B cell (primary cell): Measurements from ENCODE around the gene OLFML2B. TPM values are rescaled to one million over a fixed set of nuclear protein-coding genes. Genes with fewer than 3 reads are reported as not detected.

Experiments used
- ATAC-seq: fragments of 200-7000 bp; cut with Tn5 transposase; one replicate; pipeline ENCODE4 v1.10.0; 2021; ENCODE audit warnings: low read depth, mild to moderate bottlenecking, moderate number of reproducible peaks, moderate library complexity
- CTCF ChIA-PET: fragments of 350-600 bp; sonication (Branson Sonifier 250); formaldehyde crosslinking; loops from one replicate; lab custom pipeline; 2021; ENCODE audit warnings: antibody characterized with exemption, inconsistent platforms; lab: Charles Lee
- POLR2A ChIA-PET: fragments of 350-600 bp; sonication (Branson Sonifier 250); formaldehyde crosslinking; loops from one replicate; lab custom pipeline; 2021; ENCODE audit warnings: antibody characterized with exemption; lab: Charles Lee
- DNase-seq: peaks from one replicate; pipeline ENCODE4 v3.0.0; 2013
- H2AFZ ChIP-seq: 2 replicates; pipeline ENCODE4 v1.6.1; 2012; ENCODE audit warnings: mild to moderate bottlenecking, low read depth, low read length; ENCODE audit not compliant: insufficient read depth, poor library complexity, severe bottlenecking
- H3K27ac ChIP-seq, 2 donors: 1 replicate in 1 of 2; 2 replicates in 1 of 2; pipeline ENCODE4 v1.5.1; 2012 to 2013; ENCODE audit warnings: low read length in 2 of 2, mild to moderate bottlenecking in 2 of 2, moderate library complexity in 1 of 2
- H3K27me3 ChIP-seq, 4 experiments: fragments of 200-600 bp in 1 of 4; sonication (generic) in 1 of 4; replicated peaks in 1 of 4; 1 replicate in 2 of 4; 2 replicates in 2 of 4; pipeline versions ENCODE4 v1.6.1 to v1.7.0; 2013 to 2016; ENCODE audit warnings: low read length in 3 of 4, mild to moderate bottlenecking in 2 of 4, mixed read lengths in 1 of 4, moderate library complexity in 1 of 4; ENCODE audit not compliant: insufficient read depth in 4 of 4, control insufficient read depth in 3 of 4; ENCODE audit errors: control extremely low read depth in 1 of 4
- H3K36me3 ChIP-seq, 2 experiments: replicated peaks in 1 of 2; 1 replicate in 1 of 2; 2 replicates in 1 of 2; pipeline versions ENCODE4 v1.6.1 to v1.7.1; 2013; ENCODE audit warnings: low read length in 1 of 2; ENCODE audit not compliant: insufficient read depth in 2 of 2, control insufficient read depth in 1 of 2; ENCODE audit errors: control extremely low read depth in 1 of 2, extremely low read depth in 1 of 2
- H3K4me1 ChIP-seq, 2 donors: fragments of 200-600 bp in 1 of 2; sonication (generic) in 1 of 2; 1 replicate in 1 of 2; 2 replicates in 1 of 2; pipeline versions ENCODE4 v1.5.1 to v1.6.1; 2013 to 2017; ENCODE audit warnings: low read length in 2 of 2; ENCODE audit not compliant: control insufficient read depth in 2 of 2, insufficient read depth in 2 of 2
- H3K4me2 ChIP-seq: replicated peaks from 2 replicates; pipeline ENCODE3; 2012; ENCODE audit warnings: mild to moderate bottlenecking, low read depth, low read length; ENCODE audit not compliant: poor library complexity, severe bottlenecking
- H3K4me3 ChIP-seq, 5 experiments: fragments of 200-600 bp in 1 of 5; sonication (generic) in 1 of 5; 1 replicate in 3 of 5; 2 replicates in 2 of 5; pipeline versions ENCODE4 v1.5.1 to v1.7.0; 2011 to 2016; ENCODE audit warnings: low read length in 4 of 5, mild to moderate bottlenecking in 4 of 5, low read depth in 2 of 5, control low read depth in 1 of 5, moderate library complexity in 1 of 5; ENCODE audit not compliant: insufficient read depth in 1 of 5; ENCODE audit errors: control extremely low read depth in 1 of 5, extremely low read depth in 1 of 5
- H3K79me2 ChIP-seq: fragments of 200-600 bp; sonication (generic); one replicate; pipeline ENCODE4 v1.6.0; 2016; ENCODE audit warnings: low read length; ENCODE audit not compliant: control insufficient read depth, insufficient read depth
- H3K9ac ChIP-seq: fragments of 200-600 bp; sonication (generic); 2 replicates; pipeline ENCODE4 v1.6.1; 2017; ENCODE audit warnings: mild to moderate bottlenecking, low read length, moderate library complexity
- H3K9me3 ChIP-seq, 3 donors: one replicate each; pipeline versions ENCODE4 v1.6.1 to v1.7.1; 2013; ENCODE audit warnings: low read length in 2 of 3; ENCODE audit not compliant: control insufficient read depth in 2 of 3, insufficient read depth in 1 of 3; ENCODE audit errors: control extremely low read depth in 1 of 3
- H4K20me1 ChIP-seq: 2 replicates; pipeline ENCODE4 v1.6.0; 2012; ENCODE audit warnings: mild to moderate bottlenecking, low read length; ENCODE audit not compliant: insufficient read depth, control insufficient read depth, poor library complexity, severe bottlenecking
- H3K27ac Mint-ChIP-seq: one replicate; pipeline ENCODE4 v1.8.0; 2021; ENCODE audit warnings: mixed read lengths
- H3K27me3 Mint-ChIP-seq: one replicate; pipeline ENCODE4 v1.8.0; 2021; ENCODE audit warnings: mixed read lengths
- H3K4me1 Mint-ChIP-seq: one replicate; pipeline ENCODE4 v1.8.0; 2021; ENCODE audit warnings: mixed read lengths
- H3K4me3 Mint-ChIP-seq: one replicate; pipeline ENCODE4 v1.8.0; 2021; ENCODE audit warnings: mixed read lengths
- H3K9me3 Mint-ChIP-seq: one replicate; pipeline ENCODE4 v1.8.0; 2022; ENCODE audit warnings: mixed read lengths; ENCODE audit not compliant: insufficient read depth
- CTCF ChIP-seq: fragments of 200-600 bp; IDR thresholded peaks from one replicate; pipeline ENCODE4 v1.8.0; 2022; ENCODE audit warnings: antibody characterized with exemption, mild to moderate bottlenecking
- EZH2 ChIP-seq: IDR thresholded peaks from 2 replicates; pipeline ENCODE4 v1.6.1; 2012; ENCODE audit warnings: borderline replicate concordance, low read depth, mild to moderate bottlenecking, moderate library complexity, low read length; ENCODE audit not compliant: insufficient read depth, poor library complexity, severe bottlenecking
- WGBS: methylation state at CpG from one replicate; pipeline ENCODE4 v1.1.5; 2013; ENCODE audit warnings: missing lambda C conversion rate; ENCODE audit not compliant: insufficient coverage; 5-methylcytosine and 5-hydroxymethylcytosine counted together
- intact Hi-C: fragments of 100-400 bp; cut with micrococcal nuclease; formaldehyde crosslinking; loops from one replicate; pipeline ENCODE4 v1.10.0; 2022
- polyA plus RNA-seq: library from polyadenylated mRNA; depleted of rRNA; stranded (reverse); fragments of >200 nt; gene quantifications from 2 replicates; pipeline ENCODE4 v1.2.3, GENCODE V29; 2012
- total RNA-seq, 2 donors: library from RNA; stranded (reverse); fragments of 120-200 nt in 1 of 2; gene quantifications; 1 replicate in 1 of 2; 2 replicates in 1 of 2; pipeline versions ENCODE4 v1.2.3 to v1.2.4, GENCODE V29; 2013 to 2022

Gene OLFML2B
- total and polyA plus RNA-seq, 2 donors (not counting 1 experiment from before 2014, with no cell fraction given), result not detected

GRCh38 chr1:161970633-161971032 lies 53.0 kb downstream of the OLFML2B start:
- Histone ChIP-seq H3K36me3 (no peaks in the 10 kb centered on the region), H2AFZ (no peak overlapping the region), H3K79me2 (no peaks in the 10 kb centered on the region), H3K9me3 (no peaks in the 10 kb centered on the region), H3K4me1 (no peaks in the 10 kb centered on the region), H3K4me2 (no peak overlapping the region), H3K4me3 (no peak overlapping the region), H3K27me3 (no peaks in the 10 kb centered on the region), H3K27ac (no peak overlapping the region), H3K9ac (no peak overlapping the region), H4K20me1 (no peaks in the 10 kb centered on the region)
- H3K9me3 Mint-ChIP-seq, result no peaks in the 10 kb centered on the region
- ChIA-PET POLR2A (no interaction called here), CTCF (no interaction called here)
- H3K27me3 Mint-ChIP-seq, result no peaks in the 10 kb centered on the region
- intact Hi-C loops, result no loop called here
- H3K4me1 Mint-ChIP-seq, result no peaks in the 10 kb centered on the region
- DNase-seq (no peak), ATAC-seq (no peak)
- WGBS, result no CpG with 5 or more reads among the region's 3 CpGs
- H3K4me3 Mint-ChIP-seq, result no peak overlapping the region
- TF ChIP-seq CTCF (no peak), EZH2 (no peak)
- H3K27ac Mint-ChIP-seq, result no peak overlapping the region

- no peaks in the 10 kb centered on the region for H4K20me1 ChIP-seq
- ChIA-PET POLR2A (no interaction called here), CTCF (no interaction called here)
- DNase-seq (no peak), ATAC-seq (no peak)
- no peak overlapping the region for H3K27ac Mint-ChIP-seq
- no peak overlapping the region for H3K4me3 Mint-ChIP-seq
- 99% methylated on average over 6 of the region's 6 CpGs for WGBS
- TF ChIP-seq CTCF (no peak), EZH2 (no peak)
- H3K4me2 ChIP-seq, result no peak overlapping the region
- H3K9me3 ChIP-seq, result no peaks in the 10 kb centered on the region
- H3K9ac ChIP-seq, result no peak overlapping the region
- H3K9me3 Mint-ChIP-seq, result no peaks in the 10 kb centered on the region
- H3K4me3 ChIP-seq, result no peak overlapping the region
- no peaks in the 10 kb centered on the region for H3K4me1 Mint-ChIP-seq
- no peak overlapping the region for H3K27ac ChIP-seq
- peaks cover 0 to 2% of the 10 kb centered on the region in 2 experiments for H3K36me3 ChIP-seq
- H3K27me3 Mint-ChIP-seq, result no peaks in the 10 kb centered on the region
- intact Hi-C loops, result no loop called here
- no peak overlapping the region for H2AFZ ChIP-seq
- H3K4me1 ChIP-seq, result no peaks in the 10 kb centered on the region
- no peaks in the 10 kb centered on the region for H3K27me3 ChIP-seq
- H3K79me2 ChIP-seq, result no peaks in the 10 kb centered on the region
These were observed 53.6 kb downstream of the OLFML2B start for GRCh38 chr1:161970036-161970435.
